Left lung (tissue), 10 donors: ENCODE measurements around the gene UNC5C. TPM values are rescaled to one million over a fixed set of nuclear protein-coding genes. Genes with fewer than 3 reads are reported as not detected.

Experiments
- ATAC-seq: fragments of 200-7000 bp; cut with Tn5 transposase; one replicate; pipeline ENCODE4 v1.9.1; 2020; ENCODE audit warnings: moderate library complexity
- DNase-seq, 4 donors: peaks; one replicate each; pipeline ENCODE4 v3.0.0-alpha.2; 2013 to 2020
- H3K27ac ChIP-seq, 2 donors: fragments of 200-600 bp; sonication (generic) in 1 of 2; one replicate each; pipeline versions ENCODE4 v1.5.0 to v1.8.0; 2020 to 2021
- H3K27me3 ChIP-seq, 2 donors: fragments of 200-600 bp; sonication (generic) in 1 of 2; one replicate each; pipeline versions ENCODE4 v1.5.0 to v1.8.0; 2020 to 2021
- H3K36me3 ChIP-seq, 2 donors: fragments of 200-600 bp; sonication (generic) in 1 of 2; one replicate each; pipeline versions ENCODE4 v1.5.0 to v1.8.0; 2020 to 2021
- H3K4me1 ChIP-seq, 2 donors: fragments of 200-600 bp; one replicate each; pipeline ENCODE4 v1.8.0; 2021
- H3K4me3 ChIP-seq, 2 donors: fragments of 200-600 bp; sonication (generic) in 1 of 2; one replicate each; pipeline versions ENCODE4 v1.5.0 to v1.8.0; 2020 to 2021; ENCODE audit warnings: mild to moderate bottlenecking in 1 of 2
- H3K9me3 ChIP-seq, 2 donors: fragments of 200-600 bp; sonication (generic) in 1 of 2; one replicate each; pipeline versions ENCODE4 v1.5.0 to v1.8.0; 2020 to 2021
- CTCF ChIP-seq, 2 donors: fragments of 200-600 bp; sonication (generic) in 1 of 2; IDR thresholded peaks; one replicate each; pipeline versions ENCODE4 v1.5.0 to v1.8.0; 2021; ENCODE audit warnings: antibody characterized with exemption in 2 of 2
- intact Hi-C, 2 donors: fragments of 100-400 bp; cut with DNase I; formaldehyde crosslinking; loops; one replicate each; pipeline versions ENCODE4 v1.11.2 to v1.14.2; 2022
- polyA plus RNA-seq, 6 donors: library from polyadenylated mRNA; unstranded; fragments of 120-200 nt; gene quantifications; one replicate each; pipeline ENCODE4 v1.2.1, GENCODE V29; 2013; ENCODE audit not compliant: insufficient read length in 6 of 6
- total RNA-seq, 2 donors: library from RNA; stranded (reverse); fragmentation: NEBNext Ultra II Directional; extraction: Animal tissue kit (Norgen Biotek cat#: 25700); gene quantifications; one replicate each; pipeline ENCODE4 v1.2.1, GENCODE V29; 2021
- donor health status: DM: no; HTN: yes; CAD: no.
- donor health status: DM: no; HTN: no; CAD: no.

The UNC5C gene
- total and polyA plus RNA-seq, 8 donors, result 9.0 to 49.5 (median 40.5) TPM

- Histone ChIP-seq H3K36me3 (no peaks in the 10 kb centered on the region), H3K4me3 (no peak overlapping the region), H3K4me1 (peaks cover 0 to 6% of the 10 kb centered on the region in 2 donors), H3K27ac (no peak overlapping the region), H3K27me3 (no peaks in the 10 kb centered on the region), H3K9me3 (no peaks in the 10 kb centered on the region)
- intact Hi-C loops, result no loop called here
- DNase-seq (no peak), ATAC-seq (no peak)
- no peak for TF ChIP-seq CTCF (IDR thresholded peaks at IDR 0.05)
Measured at GRCh38 chr4:95219109-95219508, 329.7 kb downstream of the UNC5C start.

GRCh38 chr4:95217197-95217596 lies 331.6 kb downstream of the UNC5C start:
- Histone ChIP-seq H3K4me1 (peaks cover 0 to 6% of the 10 kb centered on the region in 2 donors), H3K4me3 (no peak overlapping the region), H3K36me3 (no peaks in the 10 kb centered on the region), H3K9me3 (no peaks in the 10 kb centered on the region), H3K27me3 (no peaks in the 10 kb centered on the region), H3K27ac (no peak overlapping the region)
- no peak for TF ChIP-seq CTCF (IDR thresholded peaks at IDR 0.05)
- intact Hi-C loops, result no loop called here
- DNase-seq (no peak), ATAC-seq (no peak)

- H3K27ac ChIP-seq, result peak overlapping the region in 1 of 2 donors; percentile 57
- no peaks in the 10 kb centered on the region for H3K36me3 ChIP-seq
- H3K4me1 ChIP-seq, result peaks cover 0 to 6% of the 10 kb centered on the region in 2 donors
- H3K4me3 ChIP-seq, result no peak overlapping the region
- no peaks in the 10 kb centered on the region for H3K9me3 ChIP-seq
- no peaks in the 10 kb centered on the region for H3K27me3 ChIP-seq
- no peak for TF ChIP-seq CTCF (IDR thresholded peaks at IDR 0.05)
- ATAC-seq, result no peak
- intact Hi-C loops, result no loop called here
- no peak for DNase-seq
Measured at GRCh38 chr4:95216636-95217035, 332.1 kb downstream of the UNC5C start.

- peaks cover 0 to 6% of the 10 kb centered on the region in 2 donors for H3K4me1 ChIP-seq
- intact Hi-C loops, result no loop called here
- ATAC-seq (peak; percentile 25), DNase-seq (no peak)
- H3K36me3 ChIP-seq, result no peaks in the 10 kb centered on the region
- TF ChIP-seq CTCF (IDR thresholded peaks at IDR 0.05), result no peak
- no peaks in the 10 kb centered on the region for H3K9me3 ChIP-seq
- H3K27ac ChIP-seq, result peak overlapping the region in 1 of 2 donors; percentile 57
- no peaks in the 10 kb centered on the region for H3K27me3 ChIP-seq
- H3K4me3 ChIP-seq, result no peak overlapping the region
Measured at GRCh38 chr4:95215991-95216605, 332.7 kb downstream of the UNC5C start.

GRCh38 chr4:95215043-95215442 lies 333.7 kb downstream of the UNC5C start:
- DNase-seq (no peak), ATAC-seq (no peak)
- no peak overlapping the region for H3K27ac ChIP-seq
- H3K27me3 ChIP-seq, result no peaks in the 10 kb centered on the region
- H3K4me1 ChIP-seq, result peaks cover 0 to 6% of the 10 kb centered on the region in 2 donors
- H3K4me3 ChIP-seq, result no peak overlapping the region
- no peaks in the 10 kb centered on the region for H3K36me3 ChIP-seq
- no peak for TF ChIP-seq CTCF (IDR thresholded peaks at IDR 0.05)
- intact Hi-C loops, result no loop called here
- H3K9me3 ChIP-seq, result no peaks in the 10 kb centered on the region
